PC-3 (cell line): ENCODE data around the gene SERPINB6. TPM values are rescaled to one million over a fixed set of nuclear protein-coding genes. Genes with fewer than 3 reads are reported as not detected.
A peak's percentile ranks its signal among the peaks of the same experiment; 100 is the strongest.

Source experiments
- ATAC-seq: fragments of 200-7000 bp; cut with Tn5 transposase; 2 replicates; pipeline ENCODE4 v1.9.1; 2020; ENCODE audit warnings: mild to moderate bottlenecking, moderate library complexity
- BruUV-seq: library from RNA; stranded (reverse); fragments of 400-500 nt; replicated peaks from 2 replicates; lab custom pipeline; 2021; lab: Mats Ljungman, UMichigan
- CTCF ChIA-PET: fragments of 300-600 bp; sonication (Branson Sonifier 250); formaldehyde crosslinking; loops from one replicate; lab custom pipeline; 2022; ENCODE audit warnings: antibody characterized with exemption; lab: Charles Lee
- POLR2A ChIA-PET: fragments of 300-600 bp; sonication (Branson Sonifier 250); formaldehyde crosslinking; loops from one replicate; lab custom pipeline; 2022; ENCODE audit warnings: antibody characterized with exemption; ENCODE audit not compliant: unreplicated experiment; lab: Charles Lee
- DNase-seq: peaks from one replicate; pipeline ENCODE4 v3.0.0-alpha.2; 2015
- H2AFZ ChIP-seq: fragments of 300-600 bp; sonication (generic); 2 replicates; pipeline ENCODE4 v1.6.0; 2016; ENCODE audit warnings: antibody characterized with exemption, low read length
- H3F3A ChIP-seq: fragments of 300-600 bp; sonication (generic); one replicate; pipeline ENCODE4 v1.6.0; 2017; ENCODE audit warnings: antibody characterized with exemption, low read length, control low read depth, mild to moderate bottlenecking; ENCODE audit not compliant: unreplicated experiment
- H3K27ac ChIP-seq: fragments of 300-600 bp; sonication (generic); 2 replicates; pipeline ENCODE4 v1.5.1; 2016; ENCODE audit warnings: mild to moderate bottlenecking, low read length
- H3K27me3 ChIP-seq: fragments of 300-600 bp; sonication (generic); 2 replicates; pipeline ENCODE4 v1.6.1; 2016; ENCODE audit warnings: low read length, mixed read lengths
- H3K36me3 ChIP-seq: fragments of 300-600 bp; sonication (generic); 2 replicates; pipeline ENCODE4 v1.6.1; 2016; ENCODE audit warnings: low read depth, mixed run types, low read length, mixed read lengths
- H3K4me1 ChIP-seq: fragments of 300-600 bp; sonication (generic); 2 replicates; pipeline ENCODE4 v1.5.1; 2016; ENCODE audit warnings: low read length; ENCODE audit not compliant: insufficient read depth
- H3K4me2 ChIP-seq: fragments of 300-600 bp; sonication (generic); 2 replicates; pipeline ENCODE4 v1.6.0; 2016; ENCODE audit warnings: low read length
- H3K4me3 ChIP-seq: fragments of 300-600 bp; sonication (generic); 2 replicates; pipeline ENCODE4 v1.5.1; 2016; ENCODE audit warnings: mild to moderate bottlenecking, low read length, mixed read lengths
- H3K79me2 ChIP-seq: fragments of 300-600 bp; sonication (generic); 2 replicates; pipeline ENCODE4 v1.6.1; 2017; ENCODE audit warnings: low read length, mixed read lengths
- H3K9ac ChIP-seq: fragments of 300-600 bp; sonication (generic); 2 replicates; pipeline ENCODE4 v1.6.0; 2016; ENCODE audit warnings: mild to moderate bottlenecking, low read length
- H3K9me2 ChIP-seq: fragments of 300-600 bp; sonication (generic); replicated peaks from 2 replicates; pipeline ENCODE4 v1.6.1; 2016; ENCODE audit warnings: mixed run types, low read length, mixed read lengths
- H3K9me3 ChIP-seq: fragments of 300-600 bp; sonication (generic); 2 replicates; pipeline ENCODE4 v1.6.1; 2016; ENCODE audit warnings: low read length, mixed read lengths
- H4K20me1 ChIP-seq: fragments of 300-600 bp; sonication (generic); 2 replicates; pipeline ENCODE4 v1.6.1; 2016; ENCODE audit warnings: low read length, mixed read lengths
- EZH2 ChIP-seq: fragments of 300-600 bp; sonication (generic); IDR thresholded peaks from one replicate; pipeline ENCODE4 v1.6.1; 2017; ENCODE audit warnings: antibody characterized with exemption, mild to moderate bottlenecking, low read length; ENCODE audit not compliant: unreplicated experiment
- EZH2phosphoT487 ChIP-seq: fragments of 300-600 bp; sonication (generic); IDR thresholded peaks from 2 replicates; pipeline ENCODE4 v1.6.1; 2018; ENCODE audit warnings: mild to moderate bottlenecking, antibody characterized with exemption, low read length, borderline replicate concordance
- intact Hi-C: fragments of 100-400 bp; cut with micrococcal nuclease; formaldehyde crosslinking; loops from 2 replicates; pipeline ENCODE4 v1.9.0; 2023
- total RNA-seq: library from RNA; depleted of rRNA; stranded (reverse); fragments of >200 nt; gene quantifications from 2 replicates; pipeline ENCODE4 v1.2.3, GENCODE V29; 2014
- TF ChIP-seq, protein P1 (sequence below): fragments of 300-600 bp; sonication (generic); conservative IDR thresholded peaks from 2 replicates; pipeline ENCODE4 v1.5.1; 2017; ENCODE audit warnings: antibody characterized with exemption, low read depth, mild to moderate bottlenecking, low read length

The SERPINB6 gene
- total RNA-seq, 1 experiment from 2014 or later: 119 TPM

DNA sequence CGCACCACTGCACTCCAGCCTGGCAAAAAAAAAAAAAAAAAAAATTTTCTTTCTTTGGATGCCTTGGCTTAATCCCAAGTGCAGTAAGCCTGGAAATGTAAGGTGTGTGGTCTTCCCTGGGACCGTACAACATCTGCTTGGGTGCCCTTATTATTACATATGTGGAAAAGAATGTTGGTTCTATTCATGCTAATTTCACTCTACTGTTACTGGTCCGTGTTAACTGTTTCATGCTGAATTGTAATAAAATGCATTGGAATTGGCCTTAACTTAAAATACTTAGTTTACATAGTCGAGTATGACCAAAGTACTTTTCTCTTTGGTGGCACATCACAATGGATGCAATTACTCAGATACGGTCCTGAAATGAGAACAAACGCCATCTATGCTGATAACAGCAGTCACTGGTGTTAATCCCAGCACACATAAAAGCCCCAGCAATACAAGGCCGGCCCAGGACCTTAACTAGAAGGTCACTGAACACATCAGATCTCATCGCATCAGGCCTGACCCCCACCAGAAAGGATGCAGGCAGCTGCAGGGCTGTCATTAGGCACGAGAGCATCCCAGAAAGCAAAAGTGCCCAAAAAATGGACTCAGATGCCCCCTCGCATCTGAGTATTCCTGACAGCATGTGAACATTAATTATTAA, 1.2 kb downstream of the SERPINB6 start:
- peak overlapping the region; percentile 83 for H3K4me2 ChIP-seq
- ChIA-PET POLR2A (no interaction called here), CTCF (no interaction called here)
- H4K20me1 ChIP-seq: no peaks in the 10 kb centered on the region
- H3K79me2 ChIP-seq: peaks cover 72% of the 10 kb centered on the region
- H3K27me3 ChIP-seq: no peaks in the 10 kb centered on the region
- no peaks in the 10 kb centered on the region for H3K9me3 ChIP-seq
- DNase-seq (no peak), ATAC-seq (no peak)
- no peaks in the 10 kb centered on the region for H3K9me2 ChIP-seq
- peak overlapping the region; percentile 80 for H3K27ac ChIP-seq
- H3K4me1 ChIP-seq: peaks cover 22% of the 10 kb centered on the region
- TF ChIP-seq, protein P1, sequence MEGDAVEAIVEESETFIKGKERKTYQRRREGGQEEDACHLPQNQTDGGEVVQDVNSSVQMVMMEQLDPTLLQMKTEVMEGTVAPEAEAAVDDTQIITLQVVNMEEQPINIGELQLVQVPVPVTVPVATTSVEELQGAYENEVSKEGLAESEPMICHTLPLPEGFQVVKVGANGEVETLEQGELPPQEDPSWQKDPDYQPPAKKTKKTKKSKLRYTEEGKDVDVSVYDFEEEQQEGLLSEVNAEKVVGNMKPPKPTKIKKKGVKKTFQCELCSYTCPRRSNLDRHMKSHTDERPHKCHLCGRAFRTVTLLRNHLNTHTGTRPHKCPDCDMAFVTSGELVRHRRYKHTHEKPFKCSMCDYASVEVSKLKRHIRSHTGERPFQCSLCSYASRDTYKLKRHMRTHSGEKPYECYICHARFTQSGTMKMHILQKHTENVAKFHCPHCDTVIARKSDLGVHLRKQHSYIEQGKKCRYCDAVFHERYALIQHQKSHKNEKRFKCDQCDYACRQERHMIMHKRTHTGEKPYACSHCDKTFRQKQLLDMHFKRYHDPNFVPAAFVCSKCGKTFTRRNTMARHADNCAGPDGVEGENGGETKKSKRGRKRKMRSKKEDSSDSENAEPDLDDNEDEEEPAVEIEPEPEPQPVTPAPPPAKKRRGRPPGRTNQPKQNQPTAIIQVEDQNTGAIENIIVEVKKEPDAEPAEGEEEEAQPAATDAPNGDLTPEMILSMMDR: no peak
- TF ChIP-seq EZH2: no peak
- TF ChIP-seq EZH2phosphoT487: no peak
- H3F3A ChIP-seq: no peaks in the 10 kb centered on the region
- intact Hi-C loops: no loop called here
- TSS peak; percentile 64 for BruUV-seq
- peak overlapping the region; percentile 91 for H2AFZ ChIP-seq
- peak overlapping the region; percentile 87 for H3K4me3 ChIP-seq
- H3K36me3 ChIP-seq: 0 out of 2 replicates have a peak, but pooled peaks cover 2% of the 10 kb centered on the region
- H3K9ac ChIP-seq: peak overlapping the region; percentile 92

DNA sequence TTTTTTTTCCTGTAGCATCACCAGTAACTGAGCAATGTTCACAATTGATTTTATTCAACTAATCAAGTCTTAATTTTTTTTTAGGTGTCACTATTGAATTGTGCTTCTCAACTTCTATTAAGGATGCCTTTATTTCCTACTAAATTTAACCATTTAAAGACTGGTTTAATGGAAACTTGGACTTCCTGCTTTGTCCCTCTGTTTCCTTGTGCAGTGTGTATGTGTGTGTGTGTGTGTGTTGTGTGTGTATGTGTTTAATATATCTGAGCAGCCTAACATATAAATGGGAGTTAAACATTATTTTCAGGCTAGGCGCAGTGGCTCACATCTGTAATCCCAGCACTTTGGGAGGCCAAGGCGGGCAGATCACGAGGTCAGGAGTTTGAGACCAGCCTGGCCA, 1.8 kb downstream of the SERPINB6 start:
- Histone ChIP-seq H3K9me3 (no peaks in the 10 kb centered on the region), H3K27ac (no peak overlapping the region), H3K36me3 (0 out of 2 replicates have a peak, but pooled peaks cover 2% of the 10 kb centered on the region), H3K9ac (no peak overlapping the region), H3K4me1 (peaks cover 22% of the 10 kb centered on the region), H2AFZ (no peak overlapping the region), H3K27me3 (no peaks in the 10 kb centered on the region), H3K79me2 (peaks cover 78% of the 10 kb centered on the region), H4K20me1 (no peaks in the 10 kb centered on the region), H3K4me2 (peak overlapping the region; percentile 83; the same call in 1 of the 2 replicates), H3K9me2 (no peaks in the 10 kb centered on the region), H3K4me3 (peak overlapping the region; percentile 87; the same call in 1 of the 2 replicates), H3F3A (no peaks in the 10 kb centered on the region)
- intact Hi-C loops: no loop called here
- DNase-seq (no peak), ATAC-seq (no peak)
- ChIA-PET CTCF (interaction anchor here (0.7 kb wide), 1 partner anchor 10 kb away, joined by 4 read pairs; no protein-coding TSS in a partner anchor), POLR2A (no interaction called here)
- TF ChIP-seq, protein P1: no peak
- TF ChIP-seq EZH2: no peak
- TF ChIP-seq EZH2phosphoT487: no peak
- no TSS peak for BruUV-seq

DNA sequence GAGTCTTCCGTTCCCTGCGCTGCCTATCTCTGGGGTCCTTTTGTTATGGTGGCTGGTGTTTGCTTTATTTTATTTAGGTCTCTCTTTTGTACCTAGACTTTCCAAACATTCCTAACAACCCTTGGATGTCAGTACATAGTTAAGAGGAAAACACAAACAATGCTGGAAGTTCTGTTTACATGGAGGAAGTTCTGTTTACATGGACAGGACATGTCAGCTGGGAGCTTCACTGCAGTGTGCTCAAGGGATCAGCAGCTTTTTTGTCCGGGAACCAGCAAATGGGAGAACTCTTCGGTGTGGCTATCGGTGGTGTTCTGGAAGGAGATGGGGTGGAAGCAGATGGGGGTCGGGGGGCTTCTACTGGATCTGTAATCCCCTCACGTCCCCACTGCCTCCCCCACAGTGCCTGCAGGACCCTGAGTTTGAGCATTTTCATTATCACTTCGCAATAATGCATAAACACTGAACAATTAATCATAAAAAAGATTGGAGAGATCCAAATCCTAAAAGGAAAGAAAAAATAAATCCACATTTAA, 2.7 kb downstream of the SERPINB6 start:
- Histone ChIP-seq H3K9ac (no peak overlapping the region), H3K9me3 (no peaks in the 10 kb centered on the region), H2AFZ (no peak overlapping the region), H3K36me3 (0 out of 2 replicates have a peak, but pooled peaks cover 2% of the 10 kb centered on the region), H3K4me3 (no peak overlapping the region), H3K9me2 (no peaks in the 10 kb centered on the region), H3K27ac (no peak overlapping the region), H3K4me1 (peaks cover 26% of the 10 kb centered on the region), H4K20me1 (no peaks in the 10 kb centered on the region), H3K27me3 (no peaks in the 10 kb centered on the region), H3K4me2 (no peak overlapping the region), H3K79me2 (peaks cover 87% of the 10 kb centered on the region), H3F3A (no peaks in the 10 kb centered on the region)
- CTCF ChIA-PET: interaction anchor here (0.7 kb wide), 1 partner anchor 11 kb away, joined by 4 read pairs; no protein-coding TSS in a partner anchor
- intact Hi-C loops: no loop called here
- no TSS peak for BruUV-seq
- DNase-seq (no peak), ATAC-seq (no peak)
- TF ChIP-seq, protein P1: no peak
- TF ChIP-seq EZH2 (no peak), EZH2phosphoT487 (no peak)
- POLR2A ChIA-PET: no interaction called here
